ENCODE measurements around the gene RASGEF1C.
A peak's percentile ranks its signal among the peaks of the same experiment; 100 is the strongest.
"Not testable (repeated sequence)": the region's sequence is repeated elsewhere in the genome, so short reads cannot be mapped to it uniquely, and the experiment has no call there.

Gene RASGEF1C

DNA sequence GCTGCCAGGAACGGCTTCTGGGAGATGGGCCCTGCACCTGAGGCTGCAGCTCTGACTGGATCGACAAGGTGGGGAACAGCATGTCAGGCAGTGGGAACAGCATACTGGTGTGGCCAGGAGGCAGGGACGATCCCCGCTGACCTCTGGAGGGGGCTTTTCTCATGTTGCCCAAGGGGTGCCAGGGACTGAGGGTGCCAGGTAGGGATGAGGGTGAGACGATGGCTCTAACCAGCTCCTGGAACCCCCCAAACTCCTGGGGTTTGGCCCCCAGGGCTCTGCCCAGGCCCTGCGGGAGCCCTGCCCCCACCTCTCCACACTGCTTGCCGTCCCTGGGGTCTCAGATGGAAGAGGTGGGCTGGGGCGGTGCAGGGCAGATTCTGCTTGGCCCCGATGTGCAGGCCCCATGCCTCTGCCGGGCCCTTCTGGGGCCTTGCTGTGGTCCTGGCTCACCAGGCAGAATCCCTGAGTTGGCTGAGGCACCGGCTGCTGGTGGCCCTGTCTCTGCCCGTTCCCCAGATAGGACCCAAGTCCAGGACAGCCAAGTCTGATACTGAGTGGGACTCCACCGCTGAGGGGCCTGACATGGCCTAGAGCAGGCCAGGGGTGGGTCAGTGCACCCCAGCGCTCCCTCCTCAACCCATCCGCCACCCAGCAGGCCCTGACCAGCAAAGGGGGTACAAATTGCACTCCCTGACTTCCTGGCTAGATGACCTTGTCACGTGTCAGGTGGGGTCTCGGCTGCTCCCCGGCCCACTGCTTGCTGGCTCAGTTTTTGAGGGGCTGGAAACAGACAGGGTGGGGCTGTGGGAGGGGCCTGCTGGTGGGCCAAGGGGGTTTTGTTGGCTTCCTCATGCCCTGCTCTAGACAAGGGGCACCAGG is 109.0 kb downstream of the RASGEF1C start:
- DNase-seq (ENCODE audit: low read depth in 2 of 2) = no peak

DNA sequence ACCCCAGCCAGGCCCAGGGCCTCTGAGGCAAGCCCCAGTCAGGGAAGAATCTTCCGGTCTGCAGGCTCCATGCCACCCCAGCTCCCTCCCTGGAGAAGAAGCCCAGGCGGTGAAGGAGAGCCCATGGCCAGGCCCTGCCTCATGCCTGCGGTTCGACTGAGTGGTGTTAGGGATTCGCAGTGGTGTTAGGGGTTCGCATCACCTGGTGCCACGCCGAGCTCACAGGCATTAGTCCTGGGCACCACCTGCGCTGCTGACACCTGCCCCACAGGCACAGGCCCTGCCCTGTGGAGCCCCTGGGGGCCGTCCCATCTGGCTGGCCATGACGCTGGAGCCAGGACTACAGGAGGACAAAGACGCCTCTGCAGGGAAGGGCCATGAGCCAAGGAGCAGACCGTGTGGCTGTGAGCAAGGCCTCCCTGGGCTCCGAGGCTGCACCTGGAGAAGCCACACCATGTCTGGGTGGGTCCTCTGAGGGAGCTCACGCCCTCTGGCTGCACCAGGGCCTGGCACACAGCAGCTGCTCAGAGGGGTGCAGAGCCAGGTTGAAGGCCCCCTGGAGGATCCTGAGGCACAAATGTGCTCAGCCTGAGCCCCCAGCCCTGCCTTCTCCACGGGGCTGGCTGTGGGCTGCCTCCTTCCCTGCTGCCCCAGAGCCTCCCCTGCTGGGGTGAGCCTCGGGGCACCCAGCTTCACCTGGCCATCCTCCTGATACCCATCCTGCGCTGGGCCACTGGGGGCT is 109.8 kb downstream of the RASGEF1C start:
- no peak for DNase-seq (ENCODE audit: low read depth in 2 of 2)

DNA sequence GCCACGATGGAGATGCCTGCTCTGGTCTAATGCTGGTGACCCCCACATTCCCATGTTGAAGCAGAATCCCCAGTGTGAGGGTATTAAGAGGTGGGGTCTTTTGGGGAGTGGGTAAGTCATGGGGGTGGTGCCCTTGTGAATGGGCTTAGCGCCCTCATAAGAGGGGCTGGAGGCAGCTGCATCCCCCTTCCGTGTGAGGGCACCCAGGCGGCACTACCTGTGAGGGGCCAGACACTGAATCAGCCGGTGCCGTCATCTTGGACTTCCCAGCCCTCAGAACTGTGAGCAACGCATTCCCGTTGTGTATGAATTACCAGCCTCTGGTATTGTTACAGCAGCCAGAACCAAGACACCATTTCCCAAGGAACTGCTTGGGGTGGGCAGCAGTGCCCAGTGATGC is 110.5 kb downstream of the RASGEF1C start:
- no peak for DNase-seq (ENCODE audit: low read depth in 2 of 2)

DNA sequence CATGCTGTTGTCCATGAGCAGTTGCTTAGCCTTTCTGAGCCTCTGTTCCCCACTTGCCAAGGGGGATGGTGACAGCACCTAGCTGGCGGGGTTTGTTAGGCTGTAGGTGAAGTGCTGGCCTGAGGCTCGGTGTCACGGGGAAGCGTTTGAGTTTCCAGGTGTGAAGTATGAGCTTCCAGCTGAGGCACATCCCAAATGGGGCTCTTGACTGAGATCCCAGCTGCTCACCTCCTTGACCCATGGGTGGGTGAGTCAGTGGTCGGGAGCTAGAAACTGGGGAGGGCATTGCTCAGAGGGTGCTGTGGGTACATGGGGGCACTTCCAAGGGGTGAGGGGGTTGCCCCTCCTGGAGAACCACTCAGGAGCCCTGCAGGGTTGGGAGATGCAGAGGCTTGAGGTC is 111.1 kb downstream of the RASGEF1C start:
- no peak for DNase-seq (ENCODE audit: low read depth in 2 of 2)

DNA sequence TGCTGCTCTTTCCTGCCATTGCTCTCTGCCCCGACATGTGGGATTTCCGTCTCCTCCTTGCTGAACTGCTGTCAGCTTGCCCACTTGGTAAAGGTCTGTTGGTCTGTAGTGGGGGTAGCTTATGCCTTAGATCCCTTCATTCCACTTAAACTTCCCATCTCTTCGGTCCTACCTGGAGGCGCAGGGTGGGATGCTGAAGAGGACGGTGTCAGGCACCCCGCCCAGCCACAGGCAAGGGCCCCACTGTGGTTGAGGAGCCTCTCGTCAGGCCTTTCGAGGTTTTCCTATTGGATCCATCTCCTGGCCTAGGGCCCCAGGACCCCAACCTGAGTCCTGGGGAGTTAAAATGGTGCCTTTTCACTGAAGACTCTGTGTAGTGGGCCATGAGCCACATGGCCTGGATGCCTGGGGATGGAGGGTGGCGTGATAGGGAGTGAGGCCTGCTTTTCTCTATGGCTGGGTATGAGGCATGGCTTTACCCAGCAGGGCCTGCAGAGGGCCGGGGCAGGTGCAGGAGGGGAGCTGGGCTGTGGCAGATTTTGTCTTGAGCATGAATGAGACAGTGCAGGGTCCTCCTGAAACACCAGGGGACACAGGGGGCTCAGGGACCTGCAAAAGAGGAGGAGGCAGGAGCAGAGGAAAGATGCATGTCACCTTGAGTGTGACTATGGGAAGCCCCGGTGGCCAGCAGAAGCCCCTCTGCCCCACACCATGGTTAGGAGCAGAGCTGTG is 111.7 kb downstream of the RASGEF1C start:
- DNase-seq (ENCODE audit: low read depth in 2 of 2) = no peak

DNA sequence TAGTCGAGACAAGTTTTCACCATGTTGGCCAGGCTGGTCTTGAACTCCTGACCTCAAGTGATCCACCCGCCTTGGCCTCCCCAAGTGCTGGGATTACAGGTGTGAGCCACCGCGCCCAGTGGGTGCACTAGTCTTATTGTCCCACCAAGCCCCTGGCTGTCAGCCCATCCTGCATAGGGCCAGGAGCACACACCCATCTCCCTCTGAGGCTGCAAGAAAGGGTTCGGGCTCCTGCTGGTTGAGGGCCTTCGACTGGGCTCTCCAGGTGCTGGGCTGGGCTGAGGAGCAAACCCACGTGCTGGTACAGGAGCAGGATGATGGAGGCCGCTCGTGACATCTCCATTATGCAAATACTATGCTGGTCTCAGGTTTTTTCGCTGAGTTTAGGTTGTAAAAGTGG is 112.4 kb downstream of the RASGEF1C start:
- no peak for DNase-seq (ENCODE audit: low read depth in 2 of 2)

DNA sequence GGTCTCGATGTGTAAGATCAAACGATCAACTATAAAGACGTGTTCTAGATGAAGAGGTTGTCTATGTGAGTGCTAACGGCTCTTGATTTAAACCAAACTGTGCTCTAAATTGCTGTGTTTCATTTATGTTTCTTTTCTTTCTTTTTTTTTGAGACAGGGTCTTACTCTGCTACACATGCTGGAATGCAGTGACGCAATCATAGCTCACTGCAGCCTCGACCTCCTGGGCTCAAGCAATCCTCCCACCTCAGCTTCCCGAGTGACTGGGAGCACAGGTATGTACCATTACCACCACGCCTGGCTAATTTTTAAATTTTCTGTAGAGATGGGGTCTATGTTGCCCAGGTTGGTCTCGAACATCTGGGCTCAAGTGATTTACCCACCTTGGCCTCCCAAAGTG is 113.5 kb downstream of the RASGEF1C start:
- DNase-seq (ENCODE audit: low read depth in 2 of 2) = no peak

DNA sequence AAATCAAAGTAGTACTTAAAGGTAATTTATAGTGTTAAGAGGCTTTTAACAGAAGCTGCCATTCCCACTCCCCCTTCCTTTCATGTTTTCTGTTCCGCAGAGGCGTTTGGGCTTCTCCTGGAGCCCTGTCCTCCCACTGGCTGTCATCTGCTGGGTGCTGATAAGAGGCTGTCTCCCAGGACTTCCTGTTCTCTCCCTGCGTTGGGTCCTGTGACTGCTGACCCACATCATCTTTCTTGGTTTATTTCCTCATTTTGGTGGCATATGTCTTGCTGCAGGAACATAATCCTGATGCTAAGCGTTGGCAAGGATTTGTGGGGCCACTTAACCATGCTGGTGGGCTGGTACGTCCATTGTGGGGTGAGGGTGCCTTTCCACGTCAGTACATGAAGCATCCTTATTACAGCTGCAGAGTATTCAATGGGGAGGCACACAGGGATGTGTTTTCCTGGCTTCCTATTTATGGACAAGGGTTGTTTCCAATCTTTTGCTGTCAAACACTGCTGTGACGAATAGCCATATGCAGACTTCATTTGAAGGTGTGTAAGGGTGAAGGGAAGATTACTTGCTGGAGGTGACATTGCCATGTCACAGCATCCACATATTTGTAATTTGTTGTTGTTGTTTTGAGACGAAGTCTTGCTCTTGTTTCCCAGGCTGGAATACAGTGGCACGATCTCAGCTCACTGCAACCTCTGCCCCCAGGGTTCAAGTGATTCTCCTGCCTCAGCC is 115.2 kb downstream of the RASGEF1C start:
- no peak for DNase-seq (ENCODE audit: low read depth in 2 of 2)

DNA sequence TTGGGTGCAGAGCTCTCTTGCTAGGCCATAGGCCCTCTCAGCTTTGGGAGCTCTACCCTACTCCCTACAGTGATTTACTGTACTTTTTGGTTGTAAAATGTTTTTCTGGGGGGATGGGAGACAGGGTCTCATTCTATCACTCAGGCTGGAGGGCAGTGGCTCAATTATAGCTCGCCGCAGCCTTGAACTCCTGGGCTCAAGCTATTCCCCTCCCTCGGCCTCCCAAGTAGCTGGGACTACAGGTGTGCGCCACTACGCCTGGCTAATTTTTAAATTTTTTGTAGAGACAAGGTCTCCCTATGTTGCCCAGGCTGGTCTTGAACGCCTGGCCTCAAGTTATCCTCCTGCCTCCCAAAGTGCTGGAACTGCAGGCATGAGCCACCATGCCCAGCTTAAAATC is 115.8 kb downstream of the RASGEF1C start:
- DNase-seq (ENCODE audit: low read depth in 2 of 2) = no peak

DNA sequence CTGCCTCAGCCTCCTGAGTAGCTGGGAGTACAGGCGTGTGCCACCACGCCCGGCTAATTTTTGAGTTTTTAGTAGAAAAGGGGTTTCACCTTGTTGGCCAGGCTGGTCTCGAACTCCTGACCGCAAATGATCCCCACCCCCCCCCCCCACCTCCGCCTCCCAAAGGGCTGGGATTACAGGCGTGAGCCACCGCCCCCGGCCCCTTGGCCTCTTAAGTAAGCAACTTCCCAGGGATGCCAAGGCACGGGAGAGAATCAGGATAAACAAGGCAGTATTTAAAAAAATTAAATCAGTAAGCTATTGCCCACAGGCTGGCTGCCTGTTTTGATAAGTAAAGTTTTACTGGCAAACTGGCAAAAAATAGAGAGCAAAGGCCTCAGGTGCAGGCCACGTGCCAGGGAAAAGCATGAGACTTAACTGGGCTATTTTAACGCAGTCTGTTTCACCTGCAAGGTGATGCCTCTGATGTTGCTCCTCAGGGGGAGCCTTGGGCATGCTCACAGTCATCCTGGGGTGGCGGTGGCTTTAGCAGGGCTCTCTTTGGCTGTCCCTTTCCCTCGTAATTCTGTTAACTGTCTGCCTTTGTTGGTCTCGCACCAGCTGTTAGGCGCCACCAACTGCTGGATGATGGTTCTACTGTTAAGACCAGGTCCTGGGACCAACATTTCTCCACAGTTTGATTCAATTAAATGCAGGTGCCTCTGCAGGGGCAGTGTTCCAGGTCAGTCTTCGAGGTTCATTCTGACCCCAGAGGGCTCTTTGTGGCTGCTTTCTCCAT is 118.1 kb downstream of the RASGEF1C start:
- no peak for DNase-seq (ENCODE audit: low read depth in 2 of 2)

DNA sequence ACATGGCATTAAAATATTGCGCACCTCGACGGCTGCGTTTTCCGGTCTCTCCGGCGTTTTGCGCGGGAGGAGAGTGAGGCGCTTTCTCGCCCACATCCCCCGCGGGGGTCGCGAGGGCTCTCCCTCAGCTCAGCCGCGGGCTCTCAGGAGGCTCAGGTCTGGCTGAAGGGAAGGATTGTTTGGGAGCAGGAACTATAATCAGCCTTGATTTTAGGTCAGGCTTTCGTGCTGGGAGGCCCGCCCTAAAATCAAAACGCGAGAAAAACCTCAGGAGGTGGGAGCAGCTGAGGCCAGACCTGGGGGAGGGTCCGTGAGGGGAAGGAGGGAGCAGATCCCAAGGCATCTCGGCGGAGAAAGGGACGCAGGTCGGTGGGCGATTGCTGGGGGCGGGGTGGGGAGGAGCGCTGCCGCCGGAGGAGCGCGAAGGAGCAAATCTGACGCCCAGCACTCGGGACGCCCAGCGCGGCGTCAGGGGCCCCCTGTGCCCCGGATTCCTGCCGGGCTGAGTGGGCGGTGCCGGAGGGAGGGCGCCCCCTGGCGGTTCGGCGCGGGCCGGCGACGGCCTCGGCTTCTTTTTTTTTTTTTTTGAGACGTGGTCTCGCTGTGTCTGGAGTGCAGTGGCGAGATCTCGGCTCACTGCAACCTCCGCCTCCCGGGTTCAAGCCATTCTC is 118.8 kb downstream of the RASGEF1C start:
- peak; percentile 55 to 62 for DNase-seq (ENCODE audit: low read depth in 2 of 2)

DNA sequence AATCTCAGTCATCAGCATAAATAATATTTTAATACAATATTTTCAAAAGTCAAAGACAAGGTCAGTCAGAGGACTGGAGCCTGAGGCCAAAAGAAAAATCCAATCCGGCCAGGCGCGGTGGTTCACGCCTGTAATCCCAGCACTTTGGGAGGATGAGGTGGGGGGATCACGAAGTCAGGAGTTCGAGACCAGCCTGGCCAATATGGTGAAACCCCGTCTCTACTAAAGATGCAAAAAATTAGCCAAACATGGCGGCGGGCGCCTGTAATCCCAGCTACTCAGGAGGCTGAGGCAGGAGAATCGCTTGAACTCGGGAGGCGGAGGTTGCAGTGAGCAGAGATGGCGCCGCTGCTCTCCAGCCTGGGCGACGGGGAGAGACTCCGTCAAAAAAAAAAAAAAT is 119.4 kb downstream of the RASGEF1C start:
- not testable (repeated sequence) for DNase-seq (ENCODE audit: low read depth in 2 of 2)

DNA sequence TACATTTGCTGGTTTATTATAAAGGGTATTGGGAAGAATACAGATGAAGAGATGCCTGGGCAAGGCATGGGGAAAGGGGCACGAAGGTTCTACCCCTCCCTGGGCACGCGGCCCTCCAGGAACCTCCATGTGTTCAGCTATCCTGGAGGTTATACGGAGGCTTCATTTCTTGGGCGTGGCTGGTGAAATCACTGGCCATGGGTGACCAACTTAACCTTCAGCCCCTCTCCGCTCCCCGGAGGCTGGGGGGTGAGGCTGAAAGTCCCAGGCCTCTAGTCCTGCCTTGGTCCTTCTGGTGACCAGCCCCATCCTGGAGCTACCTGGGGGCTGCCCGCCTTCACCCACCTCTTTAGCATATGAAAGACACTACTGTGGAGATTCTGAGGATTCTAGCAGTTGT is 120.5 kb downstream of the RASGEF1C start:
- DNase-seq (ENCODE audit: low read depth in 2 of 2) = no peak

DNA sequence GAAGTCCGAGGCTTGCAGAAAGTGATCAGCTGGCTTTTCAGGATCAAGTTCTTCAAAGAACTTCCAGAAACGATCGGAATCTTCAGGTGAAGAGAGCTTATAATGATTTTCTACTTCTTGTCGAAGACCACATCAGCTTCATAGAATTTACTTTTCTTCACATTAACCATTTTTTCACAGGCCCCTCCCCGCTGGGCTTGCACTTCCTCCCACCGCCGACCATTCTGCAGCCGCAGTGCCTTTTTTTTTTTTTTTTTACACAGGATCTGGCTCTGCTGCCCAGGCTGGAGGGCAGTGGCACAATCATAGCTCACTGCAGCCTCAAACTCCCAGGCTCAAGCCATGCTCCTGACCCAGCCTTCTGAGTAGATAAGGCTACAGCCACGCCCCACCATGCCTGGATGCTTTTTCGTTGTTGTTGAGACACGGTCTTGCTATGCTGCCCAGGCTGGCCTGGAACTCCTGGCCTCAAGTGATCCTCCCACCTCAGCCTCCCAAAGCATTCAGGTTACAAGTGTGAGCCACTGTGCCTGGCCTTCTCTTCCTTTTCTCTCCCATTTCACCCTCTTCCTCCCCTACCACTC is 122.1 kb downstream of the RASGEF1C start:
- no peak for DNase-seq (ENCODE audit: low read depth in 2 of 2)

DNA sequence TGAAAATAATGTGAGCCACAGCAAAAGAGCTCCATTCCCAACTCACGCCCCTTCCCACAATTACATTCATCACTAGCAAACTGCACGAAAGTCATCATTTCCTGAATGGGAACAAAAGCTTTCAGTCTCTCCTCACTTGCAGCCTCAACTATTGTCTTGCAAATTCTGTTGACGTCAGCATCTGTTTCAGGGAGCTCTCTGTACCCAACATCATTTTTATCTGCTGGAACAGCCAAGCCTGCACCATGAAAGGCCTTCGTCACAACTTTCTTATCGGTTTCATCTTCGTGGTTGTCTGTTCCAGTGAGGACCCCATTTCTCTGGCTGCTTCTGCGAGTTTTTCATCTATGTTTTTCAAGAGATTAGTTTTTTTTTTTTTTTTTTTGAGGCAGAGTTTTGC is 123.2 kb downstream of the RASGEF1C start:
- DNase-seq (ENCODE audit: low read depth in 2 of 2) = no peak

DNA sequence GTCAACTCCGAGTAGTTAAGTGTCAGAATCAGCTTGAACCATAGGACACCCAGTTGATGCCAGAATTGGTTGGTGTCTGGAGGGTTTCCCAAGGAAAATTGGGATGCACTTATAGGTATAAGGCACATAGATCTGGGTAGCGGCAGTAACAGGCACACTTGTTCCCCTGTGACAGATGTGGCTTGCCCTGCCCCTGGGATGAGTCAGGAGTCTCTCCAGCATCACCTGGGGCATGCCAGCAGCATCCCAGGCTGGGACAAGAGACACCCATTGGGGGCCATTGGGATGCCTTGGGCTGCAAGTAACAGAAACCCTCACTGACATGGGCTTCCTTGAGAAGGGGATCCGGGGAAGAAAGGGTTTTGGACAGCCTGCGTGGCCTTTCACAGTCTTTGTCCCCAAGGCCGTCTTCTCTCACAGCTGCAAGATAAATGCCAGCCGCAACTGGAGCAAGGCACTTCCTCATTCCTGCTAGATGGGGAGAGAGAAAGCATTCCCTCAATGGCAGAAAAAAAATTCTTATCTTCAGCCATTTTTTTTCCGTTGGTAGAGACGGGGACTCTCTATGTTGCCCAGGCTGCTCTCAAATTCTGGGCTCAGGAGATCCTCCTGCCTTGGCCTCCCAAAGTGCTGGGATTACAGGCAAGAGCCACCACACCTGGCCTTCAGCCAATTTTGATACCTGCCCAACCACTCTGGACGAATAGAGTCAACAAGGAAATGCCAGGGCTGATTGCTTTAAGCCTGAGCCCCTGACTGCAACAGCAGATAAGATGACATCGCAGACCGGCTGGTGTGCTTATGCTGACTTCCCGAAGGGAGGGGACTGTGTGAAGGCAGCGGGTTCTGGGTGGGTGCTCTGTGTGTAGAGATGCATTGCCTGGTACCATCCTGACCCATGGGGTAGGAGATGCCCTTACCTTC is 124.1 kb downstream of the RASGEF1C start:
- DNase-seq (ENCODE audit: low read depth in 2 of 2) = no peak

DNA sequence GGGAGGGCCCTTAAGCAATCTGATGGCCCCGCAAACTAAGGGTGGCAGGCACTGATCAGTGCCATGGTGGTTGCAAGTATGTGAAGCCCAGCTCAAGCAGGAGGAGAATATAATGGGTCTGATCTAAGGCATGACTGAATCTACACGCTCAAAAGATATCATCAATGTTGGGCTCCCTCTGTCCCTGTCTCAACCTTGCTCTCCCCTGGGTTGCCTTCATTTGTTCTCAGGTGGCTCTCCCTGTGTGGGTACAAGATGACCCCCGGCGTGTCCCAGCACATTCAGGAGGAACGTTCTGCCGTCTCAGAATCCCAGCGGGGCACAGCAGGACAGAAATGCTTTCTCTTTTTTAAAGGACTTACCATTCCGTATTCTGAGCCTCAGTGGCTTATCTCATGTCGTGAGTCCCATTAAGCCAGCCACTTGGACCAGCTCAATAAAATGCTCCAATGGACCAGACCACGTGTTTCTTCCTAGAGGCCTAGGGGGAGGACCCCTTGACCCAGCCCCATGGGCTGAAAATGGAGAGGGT is 125.4 kb downstream of the RASGEF1C start:
- no peak for DNase-seq (ENCODE audit: low read depth in 2 of 2)

DNA sequence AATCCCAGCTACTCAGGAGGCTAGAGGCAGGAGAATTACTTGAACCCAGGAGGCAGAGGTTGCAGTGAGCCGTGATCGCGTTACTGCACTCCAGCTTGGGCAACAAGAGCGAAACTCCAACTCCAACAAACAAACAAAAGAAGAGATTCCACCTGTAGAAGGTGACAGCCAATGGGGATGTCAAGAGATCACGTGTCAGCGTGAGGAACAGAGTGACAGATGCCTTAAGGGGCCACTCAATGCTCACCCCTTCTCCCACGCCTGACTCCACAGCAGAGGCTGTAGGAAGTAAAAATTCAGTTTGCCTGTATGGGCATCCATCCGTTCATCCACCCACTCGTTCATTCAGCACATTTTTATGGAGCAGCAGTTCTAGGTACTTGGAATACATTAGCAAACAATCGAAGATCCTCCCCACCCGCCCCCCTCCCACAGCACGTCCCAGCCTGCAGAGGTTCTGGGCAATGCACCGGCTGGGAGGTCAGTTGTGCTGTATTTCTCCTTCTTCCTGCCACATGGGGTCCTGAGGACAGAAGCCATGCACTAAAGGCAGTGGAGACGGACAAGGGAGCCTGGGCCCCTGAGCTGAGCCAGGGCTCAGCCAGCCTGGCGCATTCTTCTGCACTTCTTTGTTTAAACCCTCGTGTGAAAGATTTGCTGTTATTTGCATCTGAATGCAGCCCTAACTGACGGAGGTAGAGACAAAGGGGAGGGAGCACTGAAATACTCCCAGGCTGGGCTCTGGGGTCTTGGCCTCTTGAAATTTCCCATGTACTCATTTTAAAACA is 126.2 kb downstream of the RASGEF1C start:
- DNase-seq (ENCODE audit: low read depth in 2 of 2) = no peak

Data from activated CD8-positive, alpha-beta memory T cell treated with anti-CD3 and anti-CD28 coated beads for 4 hours (primary cell).